ENCODE data around the gene FNDC1. TPM values are rescaled to one million over a fixed set of nuclear protein-coding genes. Genes with fewer than 3 reads are reported as not detected.
"Not testable (repeated sequence)": the region's sequence is repeated elsewhere in the genome, so short reads cannot be mapped to it uniquely, and the experiment has no call there.

Gene FNDC1
- total and polyA plus RNA-seq, 8 donors = 0.21 to 3.7 (median 0.79) TPM

DNA sequence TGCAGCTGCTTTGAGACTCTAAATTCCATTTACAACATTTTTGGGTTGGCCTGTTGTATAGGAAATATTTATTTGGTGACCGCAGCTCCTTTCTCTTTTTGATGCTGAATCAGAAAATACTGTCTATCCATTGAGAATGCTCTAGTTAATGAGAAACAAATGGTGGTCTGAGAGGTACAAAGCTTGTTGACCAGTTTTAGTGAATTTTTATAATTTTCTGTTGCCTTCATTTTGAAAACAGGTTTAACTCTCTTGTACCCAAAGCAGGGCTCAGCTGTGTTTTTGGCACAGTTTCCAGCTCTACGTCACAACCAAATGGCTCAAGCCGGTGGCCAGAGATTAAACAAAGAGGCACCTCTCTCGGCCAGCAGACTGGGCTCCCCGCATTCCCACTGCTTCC lies 113.2 kb downstream of the FNDC1 start:
- H3K9me3 ChIP-seq = no peaks in the 10 kb centered on the region
- H3K4me1 ChIP-seq = no peaks in the 10 kb centered on the region
- H3K27me3 ChIP-seq = no peaks in the 10 kb centered on the region
- TF ChIP-seq, protein P1, sequence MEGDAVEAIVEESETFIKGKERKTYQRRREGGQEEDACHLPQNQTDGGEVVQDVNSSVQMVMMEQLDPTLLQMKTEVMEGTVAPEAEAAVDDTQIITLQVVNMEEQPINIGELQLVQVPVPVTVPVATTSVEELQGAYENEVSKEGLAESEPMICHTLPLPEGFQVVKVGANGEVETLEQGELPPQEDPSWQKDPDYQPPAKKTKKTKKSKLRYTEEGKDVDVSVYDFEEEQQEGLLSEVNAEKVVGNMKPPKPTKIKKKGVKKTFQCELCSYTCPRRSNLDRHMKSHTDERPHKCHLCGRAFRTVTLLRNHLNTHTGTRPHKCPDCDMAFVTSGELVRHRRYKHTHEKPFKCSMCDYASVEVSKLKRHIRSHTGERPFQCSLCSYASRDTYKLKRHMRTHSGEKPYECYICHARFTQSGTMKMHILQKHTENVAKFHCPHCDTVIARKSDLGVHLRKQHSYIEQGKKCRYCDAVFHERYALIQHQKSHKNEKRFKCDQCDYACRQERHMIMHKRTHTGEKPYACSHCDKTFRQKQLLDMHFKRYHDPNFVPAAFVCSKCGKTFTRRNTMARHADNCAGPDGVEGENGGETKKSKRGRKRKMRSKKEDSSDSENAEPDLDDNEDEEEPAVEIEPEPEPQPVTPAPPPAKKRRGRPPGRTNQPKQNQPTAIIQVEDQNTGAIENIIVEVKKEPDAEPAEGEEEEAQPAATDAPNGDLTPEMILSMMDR (IDR thresholded peaks at IDR 0.05) = no peak
- intact Hi-C loops (cut with DNase I) = no loop called here
- ATAC-seq (no peak), FAIRE-seq (no peak), DNase-seq (no peak)
- no peak overlapping the region for H3K4me3 ChIP-seq
- 31% methylated on average over 5 of the region's 5 CpGs for WGBS, 2 donors
- H3K27ac ChIP-seq = no peak overlapping the region
- H3K36me3 ChIP-seq = no peaks in the 10 kb centered on the region

DNA sequence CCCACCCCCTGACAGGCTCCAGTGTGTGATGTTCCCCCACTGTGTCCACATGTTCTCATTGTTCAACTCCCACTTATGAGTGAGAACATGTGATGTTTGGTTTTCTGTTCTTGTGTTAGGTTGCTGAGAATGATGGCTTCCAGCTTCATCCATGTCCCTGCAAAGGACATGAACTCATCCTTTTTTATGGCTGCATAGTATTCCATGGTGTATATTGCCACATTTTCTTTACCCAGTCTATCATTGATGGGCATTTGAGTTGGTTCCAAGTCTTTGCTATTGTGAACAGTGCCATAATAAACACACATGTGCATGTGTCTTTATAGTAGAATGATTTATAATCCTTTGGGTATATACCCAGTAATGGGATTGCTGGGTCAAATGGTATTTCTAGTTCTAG lies 115.5 kb downstream of the FNDC1 start:
- H3K27me3 ChIP-seq; H3K27ac ChIP-seq; H3K9me3 ChIP-seq; intact Hi-C loops (cut with DNase I); ATAC-seq; H3K4me1 ChIP-seq; H3K36me3 ChIP-seq; DNase-seq; H3K4me3 ChIP-seq; FAIRE-seq: not testable (repeated sequence)

DNA sequence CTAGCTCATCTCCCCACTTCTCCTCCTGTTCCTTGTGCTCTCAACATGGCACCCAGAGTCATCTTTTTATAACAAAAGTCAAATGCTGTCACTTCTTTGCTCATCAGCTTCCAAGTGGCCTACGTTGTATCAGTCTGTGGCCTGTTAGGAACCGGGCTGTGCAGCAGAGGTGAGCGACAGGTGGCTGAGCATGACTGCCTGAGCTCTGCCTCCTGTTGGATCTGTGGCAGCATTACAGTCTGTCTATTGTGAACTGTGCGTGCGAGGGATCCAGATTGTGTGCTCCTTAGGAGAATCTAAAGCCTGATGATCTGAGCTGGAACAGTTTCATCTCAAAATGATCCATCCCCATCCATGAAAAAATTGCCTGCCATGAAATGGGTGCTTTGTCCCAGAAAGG lies 129.6 kb downstream of the FNDC1 start:
- no peak overlapping the region for H3K27ac ChIP-seq
- DNase-seq (no peak), ATAC-seq (no peak), FAIRE-seq (no peak)
- no peaks in the 10 kb centered on the region for H3K36me3 ChIP-seq
- 90 to 92% methylated on average over 5 of the region's 5 CpGs for WGBS, 2 donors
- no peaks in the 10 kb centered on the region for H3K27me3 ChIP-seq
- no peak overlapping the region for H3K4me3 ChIP-seq
- H3K4me1 ChIP-seq = no peaks in the 10 kb centered on the region
- intact Hi-C loops (cut with DNase I) = no loop called here
- H3K9me3 ChIP-seq = no peaks in the 10 kb centered on the region
- TF ChIP-seq, protein P1 (IDR thresholded peaks at IDR 0.05) = no peak

DNA sequence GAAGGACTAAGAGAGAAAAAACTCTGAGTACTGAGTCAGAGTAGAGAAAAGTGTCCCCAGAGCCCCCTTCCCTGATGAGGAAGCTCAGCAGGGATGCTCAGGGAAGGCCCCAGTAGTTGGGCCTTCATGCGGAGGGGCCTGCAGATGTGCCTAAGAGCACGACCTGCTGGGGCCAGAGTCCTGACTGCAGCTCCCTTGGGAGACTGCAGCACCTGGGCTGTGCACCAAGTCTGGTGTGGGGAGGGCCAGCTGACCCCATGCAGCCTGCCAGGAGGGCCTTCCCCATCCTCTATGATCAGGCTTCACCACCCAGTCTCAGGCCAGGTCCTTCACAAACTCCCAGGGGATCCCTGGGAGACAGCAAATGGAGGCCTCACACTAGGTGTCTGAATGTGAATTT lies 130.4 kb downstream of the FNDC1 start:
- Histone ChIP-seq H3K4me3 (no peak overlapping the region), H3K36me3 (no peaks in the 10 kb centered on the region), H3K27ac (no peak overlapping the region), H3K4me1 (no peaks in the 10 kb centered on the region), H3K9me3 (no peaks in the 10 kb centered on the region), H3K27me3 (no peaks in the 10 kb centered on the region)
- no peak for ATAC-seq
- DNase-seq = no peak
- TF ChIP-seq, protein P1 (IDR thresholded peaks at IDR 0.05) = no peak
- 71 to 77% methylated on average over 2 of the region's 2 CpGs for WGBS, 2 donors
- intact Hi-C loops (cut with DNase I) = no loop called here
- no peak for FAIRE-seq

DNA sequence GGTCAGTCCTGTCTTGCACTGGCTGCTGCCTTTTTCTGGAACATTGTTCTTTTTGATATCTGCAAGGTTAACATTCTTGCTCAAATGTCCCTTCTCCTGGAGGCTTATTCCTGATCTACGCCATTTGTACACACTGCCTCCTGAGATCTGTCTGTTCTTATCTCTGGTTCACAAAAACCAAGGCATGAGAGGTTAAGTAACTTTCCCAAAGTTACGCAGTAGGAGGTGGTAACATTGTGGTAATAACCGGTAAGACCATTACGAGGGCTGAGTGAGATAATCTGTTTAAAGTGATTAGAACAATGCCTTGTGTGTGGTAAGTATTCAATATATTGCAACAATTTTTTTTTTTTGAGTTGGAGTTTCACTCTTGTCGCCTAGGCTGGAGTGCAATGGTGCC lies 132.1 kb downstream of the FNDC1 start:
- Histone ChIP-seq H3K27me3 (no peaks in the 10 kb centered on the region), H3K4me1 (no peaks in the 10 kb centered on the region), H3K27ac (no peak overlapping the region), H3K9me3 (no peaks in the 10 kb centered on the region), H3K4me3 (no peak overlapping the region), H3K36me3 (no peaks in the 10 kb centered on the region)
- FAIRE-seq (no peak), ATAC-seq (no peak), DNase-seq (no peak)
- TF ChIP-seq, protein P1 (IDR thresholded peaks at IDR 0.05) = no peak
- intact Hi-C loops (cut with DNase I) = no loop called here
- 49 to 53% methylated on average over 5 of the region's 5 CpGs for WGBS, 2 donors

All from pancreas (tissue), 10 donors.